Vagina (tissue), 2 donors: ENCODE data around the gene POLK.

ENCODE experiments used
- POLR2A ChIP-seq, 2 donors: fragments of 450-650 bp; IDR thresholded peaks; one replicate each; pipeline ENCODE4 v1.6.1; 2017; ENCODE audit warnings: antibody characterized with exemption in 2 of 2, mild to moderate bottlenecking in 2 of 2, moderate library complexity in 2 of 2
- TF ChIP-seq, protein P1 (sequence below), 3 experiments: fragments of 450-650 bp in 2 of 3; fragments of 200-600 bp in 1 of 3; sonication (generic) in 1 of 3; IDR thresholded peaks; one replicate each; pipeline ENCODE4 v1.5.1; 2017 to 2019; ENCODE audit warnings: antibody characterized with exemption in 3 of 3, mild to moderate bottlenecking in 2 of 3, moderate library complexity in 2 of 3

DNA sequence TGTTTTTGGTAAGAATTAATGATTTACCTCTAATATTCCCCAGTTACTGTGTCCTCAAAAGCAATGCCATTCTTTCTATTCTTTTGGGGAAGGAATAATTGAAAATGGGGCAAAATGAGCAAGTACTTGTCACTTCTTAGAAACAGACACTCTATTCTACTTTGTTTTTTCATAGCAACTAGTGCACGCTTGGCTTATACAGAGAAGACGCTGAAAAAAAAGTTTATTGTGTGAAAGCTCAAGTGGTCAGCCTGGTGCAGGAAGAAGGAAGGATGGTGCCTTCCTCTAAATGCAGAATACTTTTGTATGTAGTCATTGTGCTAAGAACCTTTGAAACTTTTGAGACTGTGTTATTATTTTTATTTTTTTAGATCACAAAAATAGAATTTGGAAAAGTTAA lies 129.1 kb downstream of the POLK start:
- TF ChIP-seq, protein P1, sequence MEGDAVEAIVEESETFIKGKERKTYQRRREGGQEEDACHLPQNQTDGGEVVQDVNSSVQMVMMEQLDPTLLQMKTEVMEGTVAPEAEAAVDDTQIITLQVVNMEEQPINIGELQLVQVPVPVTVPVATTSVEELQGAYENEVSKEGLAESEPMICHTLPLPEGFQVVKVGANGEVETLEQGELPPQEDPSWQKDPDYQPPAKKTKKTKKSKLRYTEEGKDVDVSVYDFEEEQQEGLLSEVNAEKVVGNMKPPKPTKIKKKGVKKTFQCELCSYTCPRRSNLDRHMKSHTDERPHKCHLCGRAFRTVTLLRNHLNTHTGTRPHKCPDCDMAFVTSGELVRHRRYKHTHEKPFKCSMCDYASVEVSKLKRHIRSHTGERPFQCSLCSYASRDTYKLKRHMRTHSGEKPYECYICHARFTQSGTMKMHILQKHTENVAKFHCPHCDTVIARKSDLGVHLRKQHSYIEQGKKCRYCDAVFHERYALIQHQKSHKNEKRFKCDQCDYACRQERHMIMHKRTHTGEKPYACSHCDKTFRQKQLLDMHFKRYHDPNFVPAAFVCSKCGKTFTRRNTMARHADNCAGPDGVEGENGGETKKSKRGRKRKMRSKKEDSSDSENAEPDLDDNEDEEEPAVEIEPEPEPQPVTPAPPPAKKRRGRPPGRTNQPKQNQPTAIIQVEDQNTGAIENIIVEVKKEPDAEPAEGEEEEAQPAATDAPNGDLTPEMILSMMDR (IDR thresholded peaks at IDR 0.05), result no peak
- TF ChIP-seq POLR2A (IDR thresholded peaks at IDR 0.05), result no peak
